Tibial artery (tissue), 4 donors: ENCODE results near the gene TOR4A.
A peak's percentile ranks its signal among the peaks of the same experiment; 100 is the strongest.

Experiments
- DNase-seq, 2 donors: peaks; one replicate each; pipeline ENCODE4 v3.0.0-alpha.2; 2019
- H3K27ac ChIP-seq, 2 donors: fragments of 200-600 bp; sonication (generic) in 1 of 2; 1 replicate in 1 of 2; 2 replicates in 1 of 2; pipeline ENCODE4 v1.5.1; 2018 to 2019; ENCODE audit warnings: mild to moderate bottlenecking in 1 of 2
- H3K27me3 ChIP-seq, 2 donors: fragments of 200-600 bp; sonication (generic) in 1 of 2; one replicate each; pipeline versions ENCODE4 v1.5.1 to v1.6.0; 2016 to 2019
- H3K36me3 ChIP-seq, 3 donors: fragments of 200-600 bp; sonication (generic) in 2 of 3; one replicate each; pipeline ENCODE4 v1.5.1; 2016 to 2019; ENCODE audit warnings: mild to moderate bottlenecking in 2 of 3
- H3K4me1 ChIP-seq, 4 donors: fragments of 200-600 bp; sonication (generic) in 2 of 4; 1 replicate in 3 of 4; 2 replicates in 1 of 4; pipeline ENCODE4 v1.5.1; 2016 to 2019
- H3K4me3 ChIP-seq, 2 donors: fragments of 200-600 bp; sonication (generic) in 1 of 2; 1 replicate in 1 of 2; 2 replicates in 1 of 2; pipeline ENCODE4 v1.5.1; 2018 to 2019; ENCODE audit warnings: mild to moderate bottlenecking in 2 of 2
- H3K9me3 ChIP-seq, 3 donors: fragments of 200-600 bp; sonication (generic) in 1 of 3; one replicate each; pipeline ENCODE4 v1.5.1; 2016 to 2019
- intact Hi-C: fragments of 100-400 bp; cut with DNase I; formaldehyde crosslinking; loops from one replicate; pipeline ENCODE4 v1.15.0; 2023; ENCODE audit warnings: low total_unique reads
- TF ChIP-seq, protein P1 (sequence below), 2 experiments: fragments of 200-600 bp in 1 of 2; fragments of 450-650 bp in 1 of 2; IDR thresholded peaks; one replicate each; pipeline ENCODE4 v1.5.1; 2017 to 2019; ENCODE audit warnings: antibody characterized with exemption in 2 of 2, mild to moderate bottlenecking in 1 of 2, moderate library complexity in 1 of 2

Gene TOR4A

DNA sequence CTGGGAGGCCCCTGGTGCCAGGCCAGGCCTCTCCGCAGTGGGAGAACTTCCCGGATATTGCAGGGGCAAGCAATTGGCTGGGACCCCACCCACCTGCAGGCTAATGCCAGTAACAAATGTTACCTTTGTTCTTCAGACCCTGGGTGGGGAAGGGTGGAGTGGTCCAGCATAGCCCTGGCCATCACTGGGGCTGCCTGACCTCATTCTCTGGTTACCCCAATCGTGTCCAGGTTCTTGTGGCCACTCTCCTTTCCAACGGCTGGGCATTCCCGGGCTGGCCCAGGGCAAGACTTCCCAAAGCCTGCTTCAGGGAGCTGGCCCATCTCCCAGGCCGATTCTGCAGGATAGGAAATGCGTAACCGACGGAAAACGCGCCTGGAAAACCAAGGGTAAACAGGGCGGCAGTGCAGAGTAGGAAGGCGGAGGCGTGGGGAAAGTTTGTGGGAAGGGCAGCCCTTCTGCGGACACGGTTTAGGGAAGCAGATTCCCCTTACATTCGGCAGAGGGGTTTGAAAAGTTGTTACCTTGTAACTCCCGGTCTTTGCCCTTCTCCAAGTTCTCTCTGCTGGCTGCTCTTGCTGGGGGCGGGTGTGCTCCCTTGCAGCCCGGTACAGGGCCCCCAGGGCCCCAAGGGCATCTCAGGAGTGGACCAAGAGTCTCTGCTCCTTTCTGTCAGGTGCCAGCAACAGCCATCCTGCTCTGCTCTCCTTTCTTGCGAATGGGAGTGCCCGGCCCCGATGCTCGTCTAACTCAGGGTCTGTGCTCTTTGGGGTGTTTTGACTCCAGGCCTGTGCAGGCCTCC lies 21.1 kb downstream of the TOR4A start:
- DNase-seq = no peak
- peaks cover 0 to 6% (median 0%) of the 10 kb centered on the region in 3 donors for H3K9me3 ChIP-seq
- peaks cover 10 to 93% of the 10 kb centered on the region in 2 donors for H3K27me3 ChIP-seq
- H3K36me3 ChIP-seq = no peaks in the 10 kb centered on the region
- intact Hi-C loops = no loop called here
- no peak overlapping the region for H3K27ac ChIP-seq
- peaks cover 4 to 69% (median 44%) of the 10 kb centered on the region in 4 donors for H3K4me1 ChIP-seq
- TF ChIP-seq, protein P1, sequence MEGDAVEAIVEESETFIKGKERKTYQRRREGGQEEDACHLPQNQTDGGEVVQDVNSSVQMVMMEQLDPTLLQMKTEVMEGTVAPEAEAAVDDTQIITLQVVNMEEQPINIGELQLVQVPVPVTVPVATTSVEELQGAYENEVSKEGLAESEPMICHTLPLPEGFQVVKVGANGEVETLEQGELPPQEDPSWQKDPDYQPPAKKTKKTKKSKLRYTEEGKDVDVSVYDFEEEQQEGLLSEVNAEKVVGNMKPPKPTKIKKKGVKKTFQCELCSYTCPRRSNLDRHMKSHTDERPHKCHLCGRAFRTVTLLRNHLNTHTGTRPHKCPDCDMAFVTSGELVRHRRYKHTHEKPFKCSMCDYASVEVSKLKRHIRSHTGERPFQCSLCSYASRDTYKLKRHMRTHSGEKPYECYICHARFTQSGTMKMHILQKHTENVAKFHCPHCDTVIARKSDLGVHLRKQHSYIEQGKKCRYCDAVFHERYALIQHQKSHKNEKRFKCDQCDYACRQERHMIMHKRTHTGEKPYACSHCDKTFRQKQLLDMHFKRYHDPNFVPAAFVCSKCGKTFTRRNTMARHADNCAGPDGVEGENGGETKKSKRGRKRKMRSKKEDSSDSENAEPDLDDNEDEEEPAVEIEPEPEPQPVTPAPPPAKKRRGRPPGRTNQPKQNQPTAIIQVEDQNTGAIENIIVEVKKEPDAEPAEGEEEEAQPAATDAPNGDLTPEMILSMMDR (IDR thresholded peaks at IDR 0.05) = no peak
- peak overlapping the region; percentile 3 to 21 for H3K4me3 ChIP-seq

DNA sequence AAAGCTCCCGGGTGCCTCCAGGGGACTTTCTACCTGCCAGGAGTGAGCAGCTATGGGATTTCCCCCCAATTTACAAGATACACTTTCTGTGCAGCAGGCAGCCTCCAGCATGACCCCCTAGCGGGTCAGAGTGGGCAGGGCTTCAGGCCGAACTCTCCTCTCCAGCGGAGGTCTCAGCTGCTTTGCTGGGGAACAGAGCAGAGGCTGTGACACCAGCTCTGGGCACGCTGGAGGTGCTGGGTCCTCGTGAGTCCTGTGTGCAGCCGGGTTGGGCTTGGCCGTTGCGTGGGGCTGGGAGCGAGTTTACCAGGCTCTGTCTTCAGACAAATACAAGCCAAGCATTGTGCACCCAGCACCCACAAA lies 21.7 kb downstream of the TOR4A start:
- Histone ChIP-seq H3K9me3 (peaks cover 0 to 3% (median 0%) of the 10 kb centered on the region in 3 donors), H3K27ac (no peak overlapping the region), H3K36me3 (no peaks in the 10 kb centered on the region), H3K4me1 (peaks cover 4 to 73% (median 44%) of the 10 kb centered on the region in 4 donors), H3K27me3 (peaks cover 10 to 93% of the 10 kb centered on the region in 2 donors), H3K4me3 (peak overlapping the region; percentile 3 to 21)
- intact Hi-C loops = no loop called here
- TF ChIP-seq, protein P1 (IDR thresholded peaks at IDR 0.05) = no peak
- no peak for DNase-seq

DNA sequence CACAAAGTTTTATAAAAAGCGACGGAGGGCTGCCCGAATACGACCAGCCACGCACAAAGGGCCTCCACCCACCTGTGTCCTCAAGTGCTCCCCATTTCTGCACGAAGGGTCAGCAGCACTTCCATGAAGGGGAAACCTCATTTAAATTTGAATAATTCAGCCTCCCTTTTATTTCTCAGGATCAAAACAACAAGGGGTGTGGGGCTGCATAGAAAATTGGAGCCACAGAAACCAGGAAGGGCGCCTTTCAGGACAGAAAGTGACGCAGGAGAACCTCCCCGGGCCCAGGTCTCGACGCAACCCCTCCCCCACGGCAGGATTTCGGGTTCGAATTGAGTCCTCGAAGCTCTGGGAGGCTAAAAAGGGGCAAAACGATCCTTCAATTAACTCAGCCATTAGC lies 22.4 kb downstream of the TOR4A start:
- peak overlapping the region in 1 of 2 donors; percentile 40 for H3K4me3 ChIP-seq
- TF ChIP-seq, protein P1 (IDR thresholded peaks at IDR 0.05) = no peak
- peaks cover 4 to 77% (median 45%) of the 10 kb centered on the region in 4 donors for H3K4me1 ChIP-seq
- peaks cover 10 to 93% of the 10 kb centered on the region in 2 donors for H3K27me3 ChIP-seq
- no peaks in the 10 kb centered on the region for H3K9me3 ChIP-seq
- intact Hi-C loops = no loop called here
- no peak overlapping the region for H3K27ac ChIP-seq
- no peak for DNase-seq
- no peaks in the 10 kb centered on the region for H3K36me3 ChIP-seq

DNA sequence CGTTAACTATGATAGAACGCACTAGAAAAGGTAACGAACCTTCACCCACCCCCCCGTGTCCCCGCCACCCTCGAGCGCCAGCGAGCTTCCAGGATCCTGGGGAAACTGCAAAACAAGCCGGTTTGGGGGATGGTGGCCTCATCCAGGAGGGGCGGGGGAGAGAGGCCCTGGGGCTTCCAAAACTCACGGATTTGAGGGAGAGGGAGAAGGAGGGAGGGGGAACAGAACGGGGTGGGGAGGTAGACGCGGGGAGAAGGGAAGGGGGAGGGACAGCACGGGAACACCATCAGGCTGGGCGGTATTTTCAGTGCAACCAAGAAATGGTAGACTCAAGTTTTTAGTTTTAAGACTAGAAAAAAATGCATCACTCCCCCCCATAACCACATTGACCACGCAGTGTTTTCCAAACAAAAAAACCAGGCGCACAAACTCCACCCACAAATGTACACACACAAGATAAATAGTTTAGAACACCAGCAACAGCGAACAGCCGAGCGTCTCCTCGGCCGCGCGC lies 23.1 kb downstream of the TOR4A start:
- Histone ChIP-seq H3K9me3 (no peaks in the 10 kb centered on the region), H3K4me1 (peaks cover 4 to 77% (median 47%) of the 10 kb centered on the region in 4 donors), H3K27ac (no peak overlapping the region), H3K36me3 (no peaks in the 10 kb centered on the region), H3K27me3 (peaks cover 10 to 93% of the 10 kb centered on the region in 2 donors), H3K4me3 (peak overlapping the region; percentile 40 to 49)
- intact Hi-C loops = no loop called here
- DNase-seq = no peak
- TF ChIP-seq, protein P1 (IDR thresholded peaks at IDR 0.05) = no peak

DNA sequence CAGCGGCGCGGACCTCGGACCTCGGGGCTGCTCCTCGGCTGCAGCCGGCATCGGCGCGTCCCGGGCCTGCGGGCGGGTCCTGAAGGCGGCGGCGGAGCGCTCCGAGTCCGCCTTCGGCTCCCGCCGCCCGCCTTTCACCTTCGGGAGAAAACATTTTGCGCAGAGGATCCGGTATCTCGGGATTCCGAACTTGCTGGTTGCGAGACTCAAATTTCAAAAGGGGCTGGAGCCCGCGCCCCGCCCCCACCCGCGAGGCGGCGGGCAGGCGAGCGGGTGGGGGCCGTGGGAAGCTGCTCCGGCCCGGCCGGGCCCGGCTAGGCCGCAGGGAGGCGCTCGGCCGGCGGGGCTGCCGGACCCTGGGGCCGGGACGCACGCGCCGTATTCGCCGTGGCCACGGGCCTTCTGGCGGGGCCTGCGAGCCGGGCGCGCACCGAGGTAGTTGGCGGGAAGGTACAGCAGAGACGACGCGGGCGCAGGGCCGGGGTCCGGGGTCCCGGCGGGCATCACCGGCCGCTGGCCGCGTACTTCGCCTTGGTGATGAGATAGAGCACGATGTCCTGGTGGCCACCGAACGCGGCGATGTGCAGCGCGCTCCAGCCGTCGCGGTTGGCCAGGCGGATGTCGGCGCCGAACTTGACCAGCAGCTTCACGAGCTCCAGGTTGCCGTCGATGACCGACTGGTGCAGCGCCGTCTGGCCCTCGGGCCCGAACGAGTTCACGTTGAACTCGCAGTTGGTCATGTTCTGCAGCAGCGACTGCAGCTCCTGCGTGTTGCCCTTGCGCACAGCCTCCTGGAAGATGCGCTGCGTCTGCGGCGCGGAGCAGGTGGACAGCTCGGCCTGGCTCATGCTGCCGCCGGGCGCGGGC lies 23.8 kb downstream of the TOR4A start:
- H3K27ac ChIP-seq = no peak overlapping the region
- TF ChIP-seq, protein P1 (IDR thresholded peaks at IDR 0.05) = no peak
- intact Hi-C loops = no loop called here
- no peak for DNase-seq
- peak overlapping the region; percentile 40 to 49 for H3K4me3 ChIP-seq
- no peaks in the 10 kb centered on the region for H3K36me3 ChIP-seq
- H3K9me3 ChIP-seq = no peaks in the 10 kb centered on the region
- H3K4me1 ChIP-seq = peaks cover 4 to 77% (median 47%) of the 10 kb centered on the region in 4 donors
- peaks cover 10 to 93% of the 10 kb centered on the region in 2 donors for H3K27me3 ChIP-seq
